OCI-LY7 (cell line): ENCODE results near the gene GSTM1. TPM values are rescaled to one million over a fixed set of nuclear protein-coding genes. Genes with fewer than 3 reads are reported as not detected.

Source experiments
- BruUV-seq: library from RNA; stranded (reverse); fragments of 400-500 nt; replicated peaks from 2 replicates; lab custom pipeline; 2021; lab: Mats Ljungman, UMichigan
- CTCF ChIA-PET: fragments of 300-600 bp; sonication (Branson Sonifier 250); formaldehyde crosslinking; loops from one replicate; lab custom pipeline; 2022; ENCODE audit warnings: antibody characterized with exemption; ENCODE audit not compliant: unreplicated experiment; lab: Charles Lee
- POLR2A ChIA-PET: fragments of 300-600 bp; sonication (Branson Sonifier 250); formaldehyde crosslinking; loops from one replicate; lab custom pipeline; 2022; ENCODE audit warnings: antibody characterized with exemption; lab: Charles Lee
- DNase-seq: peaks from one replicate; pipeline ENCODE4 v3.0.0-alpha.2; 2015; ENCODE audit warnings: low spot score
- H2AFZ ChIP-seq: fragments of 200-600 bp; sonication (generic), shearing (Covaris generic); 2 replicates; pipeline ENCODE4 v1.6.1; 2014; ENCODE audit warnings: mild to moderate bottlenecking, antibody characterized with exemption, low read length, moderate library complexity
- H3K27ac ChIP-seq: fragments of 200-600 bp; sonication (generic); 2 replicates; pipeline ENCODE4 v1.5.1; 2014; ENCODE audit warnings: mixed run types, low read depth, mild to moderate bottlenecking, moderate library complexity, low read length, inconsistent platforms; ENCODE audit not compliant: poor library complexity, severe bottlenecking
- H3K36me3 ChIP-seq: fragments of 200-600 bp; sonication (generic); 2 replicates; pipeline ENCODE4 v1.6.1; 2014; ENCODE audit warnings: mild to moderate bottlenecking, antibody characterized with exemption, low read length, moderate library complexity, mixed read lengths; ENCODE audit not compliant: insufficient read depth
- H3K4me1 ChIP-seq: fragments of 200-600 bp; sonication (generic); 2 replicates; pipeline ENCODE4 v1.5.1; 2014; ENCODE audit warnings: mild to moderate bottlenecking, low read length; ENCODE audit not compliant: insufficient read depth, poor library complexity, severe bottlenecking
- H3K4me2 ChIP-seq: fragments of 200-600 bp; sonication (generic); 2 replicates; pipeline ENCODE4 v1.6.1; 2014; ENCODE audit warnings: mild to moderate bottlenecking, low read length
- H3K4me3 ChIP-seq: fragments of 200-600 bp; sonication (generic); 2 replicates; pipeline ENCODE4 v1.5.1; 2014; ENCODE audit warnings: mild to moderate bottlenecking, low read depth, low read length; ENCODE audit not compliant: poor library complexity, severe bottlenecking
- H3K79me2 ChIP-seq: fragments of 200-600 bp; sonication (generic); 2 replicates; pipeline ENCODE4 v1.6.1; 2016; ENCODE audit warnings: low read depth, mild to moderate bottlenecking, low read length, moderate library complexity, mixed read lengths; ENCODE audit not compliant: insufficient read depth
- H3K9me2 ChIP-seq: fragments of 200-600 bp; sonication (generic); 2 replicates; pipeline ENCODE4 v1.6.1; 2016; ENCODE audit warnings: mild to moderate bottlenecking, low read length, mixed read lengths; ENCODE audit not compliant: insufficient read depth
- H3K9me3 ChIP-seq: fragments of 200-600 bp; sonication (generic); 2 replicates; pipeline ENCODE4 v1.6.1; 2014; ENCODE audit warnings: mild to moderate bottlenecking, mixed run types, low read length, mixed read lengths
- H4K20me1 ChIP-seq: fragments of 200-600 bp; sonication (generic); 2 replicates; pipeline ENCODE4 v1.6.1; 2014; ENCODE audit warnings: mild to moderate bottlenecking, antibody characterized with exemption, low read length, moderate library complexity, mixed read lengths; ENCODE audit not compliant: insufficient read depth
- CTCF ChIP-seq: fragments of 200-600 bp; sonication (generic); conservative IDR thresholded peaks from 2 replicates; pipeline ENCODE4 v1.5.1; 2014; ENCODE audit warnings: mild to moderate bottlenecking, antibody characterized with exemption, low read length, moderate library complexity, mixed read lengths
- EZH2phosphoT487 ChIP-seq: fragments of 200-600 bp; sonication (generic); IDR thresholded peaks from 2 replicates; pipeline ENCODE4 v1.6.1; 2018; ENCODE audit warnings: low read depth, borderline replicate concordance, mild to moderate bottlenecking, mixed run types, antibody characterized with exemption, low read length, moderate library complexity, mixed read lengths
- intact Hi-C: fragments of 100-400 bp; cut with micrococcal nuclease; formaldehyde crosslinking; loops from one replicate; pipeline ENCODE4 v1.10.0; 2022; ENCODE audit not compliant: unreplicated experiment
- total RNA-seq, 2 experiments: library from RNA; depleted of rRNA in 1 of 2; stranded (reverse); fragments of >200 nt in 1 of 2; shearing (Covaris generic) in 1 of 2; gene quantifications; 2 replicates each; pipeline ENCODE4 v1.2.3, GENCODE V29; 2014 to 2022

The GSTM1 gene
- total RNA-seq, 2 experiments from 2014 or later = not detected

- Histone ChIP-seq H3K4me3 (no peak overlapping the region), H2AFZ (no peak overlapping the region), H3K4me1 (peaks cover 5% of the 10 kb centered on the region), H3K4me2 (no peak overlapping the region), H3K36me3 (no peaks in the 10 kb centered on the region), H3K9me3 (no peaks in the 10 kb centered on the region), H4K20me1 (no peaks in the 10 kb centered on the region), H3K27ac (no peak overlapping the region), H3K79me2 (no peaks in the 10 kb centered on the region), H3K9me2 (no peaks in the 10 kb centered on the region)
- TF ChIP-seq EZH2phosphoT487 (no peak), CTCF (no peak)
- ChIA-PET POLR2A (interaction anchor here (0.9 kb wide), 1 partner anchor 97 kb away, joined by 3 read pairs; no protein-coding TSS in a partner anchor), CTCF (no interaction called here)
- DNase-seq = no peak
- BruUV-seq = no TSS peak
- intact Hi-C loops = no loop called here
Observed at GRCh38 chr1:109657395-109657794, 30.2 kb upstream of the GSTM1 start.

GRCh38 chr1:109657970-109658369 lies 29.6 kb upstream of the GSTM1 start:
- Histone ChIP-seq H2AFZ (no peak overlapping the region), H3K9me2 (no peaks in the 10 kb centered on the region), H3K36me3 (no peaks in the 10 kb centered on the region), H3K4me2 (no peak overlapping the region), H3K4me1 (peaks cover 5% of the 10 kb centered on the region), H3K9me3 (no peaks in the 10 kb centered on the region), H3K4me3 (no peak overlapping the region), H4K20me1 (no peaks in the 10 kb centered on the region), H3K27ac (no peak overlapping the region), H3K79me2 (no peaks in the 10 kb centered on the region)
- ChIA-PET CTCF (no interaction called here), POLR2A (interaction anchor here (0.9 kb wide), 1 partner anchor 96 kb away, joined by 3 read pairs; no protein-coding TSS in a partner anchor)
- intact Hi-C loops = no loop called here
- BruUV-seq = no TSS peak
- DNase-seq = no peak
- TF ChIP-seq CTCF (no peak), EZH2phosphoT487 (no peak)

- no peaks in the 10 kb centered on the region for H3K9me2 ChIP-seq
- H2AFZ ChIP-seq = no peak overlapping the region
- no peak overlapping the region for H3K4me2 ChIP-seq
- no peaks in the 10 kb centered on the region for H3K36me3 ChIP-seq
- no peak for DNase-seq
- no peak for TF ChIP-seq EZH2phosphoT487
- no peaks in the 10 kb centered on the region for H3K9me3 ChIP-seq
- H3K27ac ChIP-seq = no peak overlapping the region
- CTCF ChIA-PET = no interaction called here
- BruUV-seq = no TSS peak
- H4K20me1 ChIP-seq = no peaks in the 10 kb centered on the region
- H3K4me1 ChIP-seq = peaks cover 5% of the 10 kb centered on the region
- intact Hi-C loops = no loop called here
- no peak overlapping the region for H3K4me3 ChIP-seq
- no peaks in the 10 kb centered on the region for H3K79me2 ChIP-seq
- POLR2A ChIA-PET = interaction anchor here (0.9 kb wide), 1 partner anchor 95 kb away, joined by 3 read pairs; no protein-coding TSS in a partner anchor
Observed at GRCh38 chr1:109658533-109659042, 29.0 kb upstream of the GSTM1 start.
